Erythroblast (primary cell): ENCODE measurements around the gene PSORS1C1.
"Not testable (repeated sequence)": the region's sequence is repeated elsewhere in the genome, so short reads cannot be mapped to it uniquely, and the experiment has no call there.

Source experiments
- DNase-seq, 2 experiments: peaks; one replicate each; lab custom pipeline; 2025; lab: John Stamatoyannopoulos, UW
- GATA1 ChIP-seq: IDR thresholded peaks from 2 replicates; pipeline ENCODE4 v1.6.1; 2011; ENCODE audit warnings: low read depth, mild to moderate bottlenecking, control low read depth, low read length, moderate library complexity
- POLR2A ChIP-seq: IDR thresholded peaks from 2 replicates; pipeline ENCODE4 v1.6.1; 2011; ENCODE audit warnings: mild to moderate bottlenecking, low read length

The PSORS1C1 gene

GRCh38 chr6:31145386-31145785 lies 30.8 kb downstream of the PSORS1C1 start:
- TF ChIP-seq GATA1 = no peak
- no peak for TF ChIP-seq POLR2A
- DNase-seq = no peak

GRCh38 chr6:31149827-31150447 lies 35.3 kb downstream of the PSORS1C1 start:
- TF ChIP-seq GATA1 (no peak), POLR2A (no peak)
- no peak for DNase-seq

GRCh38 chr6:31152781-31153180 lies 38.2 kb downstream of the PSORS1C1 start:
- DNase-seq = no peak
- TF ChIP-seq GATA1 (no peak), POLR2A (no peak)

GRCh38 chr6:31154436-31154835 lies 39.8 kb downstream of the PSORS1C1 start:
- no peak for TF ChIP-seq GATA1
- TF ChIP-seq POLR2A = no peak
- no peak for DNase-seq

- TF ChIP-seq POLR2A = no peak
- TF ChIP-seq GATA1 = no peak
These were observed 42.0 kb downstream of the PSORS1C1 start for GRCh38 chr6:31156641-31157040.

GRCh38 chr6:31157513-31158139 lies 43.0 kb downstream of the PSORS1C1 start, which contains the start of gene CCHCR1:
Gene CCHCR1 (minus strand): TSS chr6:31157802. CDS start chr6:31157600, 202 bp downstream.
- DNase-seq = peak in 1 of 2 experiments; percentile 45
- TF ChIP-seq GATA1 (no peak), POLR2A (no peak)

More at GRCh38 chr6:31156641-31157040, 42.0 kb downstream of the PSORS1C1 start:
- DNase-seq = no peak

GRCh38 chr6:31158140-31158862 lies 43.7 kb downstream of the PSORS1C1 start, which contains the start of gene TCF19:
Gene TCF19 (plus strand): TSS chr6:31158589. CDS start chr6:31159470, 881 bp downstream.
- TF ChIP-seq POLR2A = peak; percentile 57
- TF ChIP-seq GATA1 = no peak
- DNase-seq = peak; percentile 99 to 100

GRCh38 chr6:31158863-31159855 lies 44.6 kb downstream of the PSORS1C1 start:
- TF ChIP-seq GATA1 (no peak), POLR2A (no peak)
- peak; percentile 66 to 72 for DNase-seq

GRCh38 chr6:31161216-31162126 lies 46.9 kb downstream of the PSORS1C1 start:
- TF ChIP-seq POLR2A (no peak), GATA1 (no peak)

GRCh38 chr6:31162463-31163165 lies 48.0 kb downstream of the PSORS1C1 start:
- TF ChIP-seq POLR2A (no peak), GATA1 (no peak)
- DNase-seq = no peak

More at GRCh38 chr6:31161216-31162126, 46.9 kb downstream of the PSORS1C1 start:
- no peak for DNase-seq

- no peak for TF ChIP-seq POLR2A
- no peak for TF ChIP-seq GATA1
- DNase-seq = peak; percentile 18 to 64
These were observed 49.3 kb downstream of the PSORS1C1 start for GRCh38 chr6:31163922-31164321.

GRCh38 chr6:31164475-31165063 lies 50.0 kb downstream of the PSORS1C1 start:
- not testable (repeated sequence) for DNase-seq

- not testable (repeated sequence) for DNase-seq
These were observed 50.6 kb downstream of the PSORS1C1 start for GRCh38 chr6:31165064-31165832.
